Measurements from ENCODE around the gene RSPO3. TPM values are rescaled to one million over a fixed set of nuclear protein-coding genes. Genes with fewer than 3 reads are reported as not detected.

RSPO3 gene
- total and polyA plus RNA-seq, 2 of the 13 experiments (the other 11 are each of a cell fraction or from before 2014, with no cell fraction given) = not detected

DNA sequence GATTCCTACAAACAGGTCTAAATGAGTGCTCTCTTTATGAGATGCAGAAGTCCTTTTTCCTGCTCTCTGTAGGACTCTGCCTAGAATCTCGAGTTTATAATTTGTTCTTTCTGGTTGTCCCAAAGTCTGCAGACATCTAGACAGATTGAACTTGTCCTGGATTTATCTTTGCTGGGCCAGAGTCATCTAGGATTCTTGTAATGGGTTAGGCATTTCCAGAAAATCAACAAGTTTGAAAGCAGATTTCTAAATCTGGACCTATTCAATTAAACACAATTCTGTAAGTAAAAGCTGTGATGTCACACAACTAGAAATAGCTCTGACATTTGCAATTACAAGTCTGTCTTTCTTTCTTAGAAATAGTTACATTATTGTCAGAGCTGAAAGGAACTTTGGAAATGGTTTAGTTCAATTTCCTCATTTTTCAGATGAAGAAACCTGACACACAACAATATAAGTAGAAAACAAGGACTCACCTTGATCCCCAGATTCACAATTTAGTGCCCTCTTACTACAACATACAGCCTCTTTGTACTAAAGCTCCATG, 4.2 kb upstream of the RSPO3 start:
- POLR2A ChIA-PET = no interaction called here
- Histone ChIP-seq H3K4me3 (replicated peaks in 1 of 3; ENCODE audit: insufficient read depth in 1 of 3, low read depth in 2 of 3, low read length in 3 of 3) (no peak overlapping the region), H3K4me2 (ENCODE audit: low read depth, low read length) (no peak overlapping the region), H3K36me3 (replicated peaks in 1 of 2; ENCODE audit: control insufficient read depth in 1 of 2, insufficient read depth in 2 of 2, low read length in 2 of 2) (no peaks in the 10 kb centered on the region), H4K20me1 (ENCODE audit: insufficient read depth, low read length) (no peaks in the 10 kb centered on the region), H3K9ac (ENCODE audit: insufficient read depth, low read depth, low read length) (no peak overlapping the region), H3K4me1 (ENCODE audit: insufficient read depth, low read length) (no peaks in the 10 kb centered on the region), H3K9me3 (ENCODE audit: low read length) (no peaks in the 10 kb centered on the region), H3K27ac (ENCODE audit: extremely low read length, insufficient read depth, low read length) (no peak overlapping the region), H3K27me3 (ENCODE audit: control insufficient read depth in 1 of 2, insufficient read depth in 2 of 2, low read length in 2 of 2) (peaks cover 3 to 23% of the 10 kb centered on the region in 2 experiments; a peak in 3 of 5 replicates), H3K79me2 (ENCODE audit: insufficient read depth, low read length) (no peaks in the 10 kb centered on the region), H2AFZ (ENCODE audit: low read length) (no peak overlapping the region)
- TF ChIP-seq, protein P1, sequence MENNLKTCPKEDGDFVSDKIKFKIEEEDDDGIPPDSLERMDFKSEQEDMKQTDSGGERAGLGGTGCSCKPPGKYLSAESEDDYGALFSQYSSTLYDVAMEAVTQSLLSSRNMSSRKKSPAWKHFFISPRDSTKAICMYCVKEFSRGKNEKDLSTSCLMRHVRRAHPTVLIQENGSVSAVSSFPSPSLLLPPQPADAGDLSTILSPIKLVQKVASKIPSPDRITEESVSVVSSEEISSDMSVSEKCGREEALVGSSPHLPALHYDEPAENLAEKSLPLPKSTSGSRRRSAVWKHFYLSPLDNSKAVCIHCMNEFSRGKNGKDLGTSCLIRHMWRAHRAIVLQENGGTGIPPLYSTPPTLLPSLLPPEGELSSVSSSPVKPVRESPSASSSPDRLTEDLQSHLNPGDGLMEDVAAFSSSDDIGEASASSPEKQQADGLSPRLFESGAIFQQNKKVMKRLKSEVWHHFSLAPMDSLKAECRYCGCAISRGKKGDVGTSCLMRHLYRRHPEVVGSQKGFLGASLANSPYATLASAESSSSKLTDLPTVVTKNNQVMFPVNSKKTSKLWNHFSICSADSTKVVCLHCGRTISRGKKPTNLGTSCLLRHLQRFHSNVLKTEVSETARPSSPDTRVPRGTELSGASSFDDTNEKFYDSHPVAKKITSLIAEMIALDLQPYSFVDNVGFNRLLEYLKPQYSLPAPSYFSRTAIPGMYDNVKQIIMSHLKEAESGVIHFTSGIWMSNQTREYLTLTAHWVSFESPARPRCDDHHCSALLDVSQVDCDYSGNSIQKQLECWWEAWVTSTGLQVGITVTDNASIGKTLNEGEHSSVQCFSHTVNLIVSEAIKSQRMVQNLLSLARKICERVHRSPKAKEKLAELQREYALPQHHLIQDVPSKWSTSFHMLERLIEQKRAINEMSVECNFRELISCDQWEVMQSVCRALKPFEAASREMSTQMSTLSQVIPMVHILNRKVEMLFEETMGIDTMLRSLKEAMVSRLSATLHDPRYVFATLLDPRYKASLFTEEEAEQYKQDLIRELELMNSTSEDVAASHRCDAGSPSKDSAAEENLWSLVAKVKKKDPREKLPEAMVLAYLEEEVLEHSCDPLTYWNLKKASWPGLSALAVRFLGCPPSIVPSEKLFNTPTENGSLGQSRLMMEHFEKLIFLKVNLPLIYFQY (CRISPR knock-in tag; IDR thresholded peaks at IDR 0.05; ENCODE audit: borderline replicate concordance) = no peak
- TF ChIP-seq ZNF292 (CRISPR knock-in tag; IDR thresholded peaks at IDR 0.05; ENCODE audit: borderline replicate concordance, low read depth) (no peak), CREB1 (IDR thresholded peaks at IDR 0.05) (peak; percentile 23; the same call in 1 of the 2 replicates), CREB1 (CRISPR knock-in tag; IDR thresholded peaks at IDR 0.05) (no peak)
- CTCF ChIA-PET (ENCODE audit: low intra/inter-chr PET ratio, low total read pairs) = no interaction called here
- in situ Hi-C loops (cut with HindIII; ENCODE audit: extremely low pct_ligation_motif_present, low pct_unique_long_range_greater_than_20kb) = loop anchor here (25.0 kb wide), 4 partner anchors 302 to 1802 kb away; partner anchors contain the start of gene HDDC2
- FAIRE-seq (no peak), DNase-seq (ENCODE audit: low spot score) (no peak), ATAC-seq (no peak)
- 0% methylated on average over 1 of the region's 1 CpG for WGBS (ENCODE audit: low lambda C conversion rate)
- BruUV-seq (replicated peaks) = no TSS peak
- intact Hi-C loops (cut with micrococcal nuclease; ENCODE audit: unreplicated experiment) = no loop called here

Data from HepG2 (cell line).